Measurements from ENCODE around the gene MCOLN2. TPM values are rescaled to one million over a fixed set of nuclear protein-coding genes. Genes with fewer than 3 reads are reported as not detected.

The MCOLN2 gene
- total RNA-seq, 1 donor from 2014 or later, result 1.6 TPM

GRCh38 chr1:84956655-84957054, 40.3 kb downstream of the MCOLN2 start:
- H3K27ac ChIP-seq (ENCODE audit: low read depth, low read length), result no peak overlapping the region
- Mint-ChIP-seq H3K4me1 (ENCODE audit: low read depth, unreplicated experiment) (peaks cover 6% of the 10 kb centered on the region), H3K36me3 (ENCODE audit: low read depth, unreplicated experiment) (no peaks in the 10 kb centered on the region), H3K9me3 (ENCODE audit: unreplicated experiment) (peaks cover 5% of the 10 kb centered on the region), H3K27ac (ENCODE audit: unreplicated experiment) (no peak overlapping the region), H3K27me3 (ENCODE audit: low read depth, unreplicated experiment) (no peaks in the 10 kb centered on the region), H3K4me3 (ENCODE audit: unreplicated experiment) (no peak overlapping the region)
- H3K27me3 ChIP-seq (ENCODE audit: insufficient read depth, low read length), result no peaks in the 10 kb centered on the region
- no peak overlapping the region for H3K4me2 ChIP-seq (ENCODE audit: low read length)
- FAIRE-seq (no peak), DNase-seq (ENCODE audit: low read depth) (no peak)
- no peaks in the 10 kb centered on the region for H3K9me3 ChIP-seq (ENCODE audit: insufficient read depth, low read depth, low read length)
- no peaks in the 10 kb centered on the region for H3K36me3 ChIP-seq (ENCODE audit: insufficient read depth, low read length)
- no peak overlapping the region for H2AFZ ChIP-seq (ENCODE audit: low read depth, low read length)
- no peaks in the 10 kb centered on the region for H4K20me1 ChIP-seq (ENCODE audit: insufficient read depth, low read length)
- H3K9ac ChIP-seq (ENCODE audit: low read length), result no peak overlapping the region
- H3K79me2 ChIP-seq (ENCODE audit: insufficient read depth, low read length), result no peaks in the 10 kb centered on the region
- TF ChIP-seq, protein P1, sequence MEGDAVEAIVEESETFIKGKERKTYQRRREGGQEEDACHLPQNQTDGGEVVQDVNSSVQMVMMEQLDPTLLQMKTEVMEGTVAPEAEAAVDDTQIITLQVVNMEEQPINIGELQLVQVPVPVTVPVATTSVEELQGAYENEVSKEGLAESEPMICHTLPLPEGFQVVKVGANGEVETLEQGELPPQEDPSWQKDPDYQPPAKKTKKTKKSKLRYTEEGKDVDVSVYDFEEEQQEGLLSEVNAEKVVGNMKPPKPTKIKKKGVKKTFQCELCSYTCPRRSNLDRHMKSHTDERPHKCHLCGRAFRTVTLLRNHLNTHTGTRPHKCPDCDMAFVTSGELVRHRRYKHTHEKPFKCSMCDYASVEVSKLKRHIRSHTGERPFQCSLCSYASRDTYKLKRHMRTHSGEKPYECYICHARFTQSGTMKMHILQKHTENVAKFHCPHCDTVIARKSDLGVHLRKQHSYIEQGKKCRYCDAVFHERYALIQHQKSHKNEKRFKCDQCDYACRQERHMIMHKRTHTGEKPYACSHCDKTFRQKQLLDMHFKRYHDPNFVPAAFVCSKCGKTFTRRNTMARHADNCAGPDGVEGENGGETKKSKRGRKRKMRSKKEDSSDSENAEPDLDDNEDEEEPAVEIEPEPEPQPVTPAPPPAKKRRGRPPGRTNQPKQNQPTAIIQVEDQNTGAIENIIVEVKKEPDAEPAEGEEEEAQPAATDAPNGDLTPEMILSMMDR (IDR thresholded peaks at IDR 0.05; ENCODE audit: insufficient read depth, low read depth, low read length), result no peak
- TF ChIP-seq EZH2 (IDR thresholded peaks at IDR 0.05; ENCODE audit: insufficient read depth, low read length), result no peak
- H3K4me1 ChIP-seq (ENCODE audit: insufficient read depth, low read length), result peaks cover 2% of the 10 kb centered on the region
- H3K4me3 ChIP-seq (ENCODE audit: insufficient read depth, low read depth, low read length), result no peak overlapping the region

DNA sequence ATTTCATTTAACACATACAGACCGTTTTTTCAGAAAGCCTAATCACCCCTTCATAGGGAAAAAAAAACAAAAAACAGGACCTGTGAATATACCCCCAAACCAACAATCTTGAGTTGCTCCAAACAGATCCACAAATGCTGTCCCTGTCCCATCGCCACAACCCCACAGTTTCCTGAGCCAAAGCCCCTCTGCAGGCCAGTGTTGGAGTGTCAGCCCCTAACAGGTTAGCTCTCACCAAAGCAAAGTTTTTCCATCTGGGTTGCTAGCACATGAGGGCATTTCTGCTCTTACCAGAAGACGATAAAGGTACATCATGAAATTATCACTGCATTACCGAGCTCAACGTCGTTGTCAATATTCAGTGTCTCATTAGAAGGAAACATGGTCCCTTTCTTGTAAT, 40.8 kb downstream of the MCOLN2 start:
- H3K36me3 ChIP-seq (ENCODE audit: insufficient read depth, low read length), result no peaks in the 10 kb centered on the region
- TF ChIP-seq EZH2 (IDR thresholded peaks at IDR 0.05; ENCODE audit: insufficient read depth, low read length), result no peak
- TF ChIP-seq, protein P1 (IDR thresholded peaks at IDR 0.05; ENCODE audit: insufficient read depth, low read depth, low read length), result no peak
- Mint-ChIP-seq H3K4me3 (ENCODE audit: unreplicated experiment) (no peak overlapping the region), H3K27ac (ENCODE audit: unreplicated experiment) (no peak overlapping the region), H3K4me1 (ENCODE audit: low read depth, unreplicated experiment) (peaks cover 5% of the 10 kb centered on the region), H3K9me3 (ENCODE audit: unreplicated experiment) (peaks cover 5% of the 10 kb centered on the region), H3K36me3 (ENCODE audit: low read depth, unreplicated experiment) (no peaks in the 10 kb centered on the region), H3K27me3 (ENCODE audit: low read depth, unreplicated experiment) (no peaks in the 10 kb centered on the region)
- no peak overlapping the region for H3K4me3 ChIP-seq (ENCODE audit: insufficient read depth, low read depth, low read length)
- no peaks in the 10 kb centered on the region for H3K79me2 ChIP-seq (ENCODE audit: insufficient read depth, low read length)
- H4K20me1 ChIP-seq (ENCODE audit: insufficient read depth, low read length), result no peaks in the 10 kb centered on the region
- H3K4me1 ChIP-seq (ENCODE audit: insufficient read depth, low read length), result peaks cover 2% of the 10 kb centered on the region
- no peak overlapping the region for H3K4me2 ChIP-seq (ENCODE audit: low read length)
- H3K9me3 ChIP-seq (ENCODE audit: insufficient read depth, low read depth, low read length), result no peaks in the 10 kb centered on the region
- no peak for DNase-seq (ENCODE audit: low read depth)
- FAIRE-seq, result no peak
- no peak overlapping the region for H3K27ac ChIP-seq (ENCODE audit: low read depth, low read length)
- no peaks in the 10 kb centered on the region for H3K27me3 ChIP-seq (ENCODE audit: insufficient read depth, low read length)
- H2AFZ ChIP-seq (ENCODE audit: low read depth, low read length), result no peak overlapping the region
- H3K9ac ChIP-seq (ENCODE audit: low read length), result no peak overlapping the region

GRCh38 chr1:84949664-84950063, 47.2 kb downstream of the MCOLN2 start:
- H3K9me3 Mint-ChIP-seq (ENCODE audit: unreplicated experiment), result peaks cover 9% of the 10 kb centered on the region
- H3K36me3 Mint-ChIP-seq (ENCODE audit: low read depth, unreplicated experiment), result no peaks in the 10 kb centered on the region
- peaks cover 8% of the 10 kb centered on the region for H3K4me1 ChIP-seq (ENCODE audit: insufficient read depth, low read length)
- no peaks in the 10 kb centered on the region for H3K27me3 ChIP-seq (ENCODE audit: insufficient read depth, low read length)
- FAIRE-seq (no peak), DNase-seq (ENCODE audit: low read depth) (no peak)
- H3K9me3 ChIP-seq (ENCODE audit: insufficient read depth, low read depth, low read length), result no peaks in the 10 kb centered on the region
- peaks cover 14% of the 10 kb centered on the region for H3K4me1 Mint-ChIP-seq (ENCODE audit: low read depth, unreplicated experiment)
- no peak overlapping the region for H3K4me2 ChIP-seq (ENCODE audit: low read length)
- H3K27ac Mint-ChIP-seq (ENCODE audit: unreplicated experiment), result no peak overlapping the region
- no peak overlapping the region for H3K4me3 ChIP-seq (ENCODE audit: insufficient read depth, low read depth, low read length)
- H2AFZ ChIP-seq (ENCODE audit: low read depth, low read length), result no peak overlapping the region
- no peaks in the 10 kb centered on the region for H3K36me3 ChIP-seq (ENCODE audit: insufficient read depth, low read length)
- TF ChIP-seq, protein P1 (IDR thresholded peaks at IDR 0.05; ENCODE audit: insufficient read depth, low read depth, low read length), result no peak
- no peak for TF ChIP-seq EZH2 (IDR thresholded peaks at IDR 0.05; ENCODE audit: insufficient read depth, low read length)
- H3K27ac ChIP-seq (ENCODE audit: low read depth, low read length), result no peak overlapping the region
- H3K79me2 ChIP-seq (ENCODE audit: insufficient read depth, low read length), result no peaks in the 10 kb centered on the region
- no peaks in the 10 kb centered on the region for H4K20me1 ChIP-seq (ENCODE audit: insufficient read depth, low read length)
- H3K4me3 Mint-ChIP-seq (ENCODE audit: unreplicated experiment), result no peak overlapping the region
- H3K9ac ChIP-seq (ENCODE audit: low read length), result no peak overlapping the region
- H3K27me3 Mint-ChIP-seq (ENCODE audit: low read depth, unreplicated experiment), result no peaks in the 10 kb centered on the region

All from astrocyte (in vitro differentiated cells and primary cell).